Activated CD4-positive, alpha-beta T cell treated with anti-CD3 and anti-CD28 coated beads, Interleukin-2, amount 50 U/mL, for 1 hour (primary cell): ENCODE data around the gene POU2AF2.

ENCODE experiments used
- DNase-seq: peaks from one replicate; pipeline ENCODE4 v3.0.0-alpha.2; 2020

The POU2AF2 gene

DNA sequence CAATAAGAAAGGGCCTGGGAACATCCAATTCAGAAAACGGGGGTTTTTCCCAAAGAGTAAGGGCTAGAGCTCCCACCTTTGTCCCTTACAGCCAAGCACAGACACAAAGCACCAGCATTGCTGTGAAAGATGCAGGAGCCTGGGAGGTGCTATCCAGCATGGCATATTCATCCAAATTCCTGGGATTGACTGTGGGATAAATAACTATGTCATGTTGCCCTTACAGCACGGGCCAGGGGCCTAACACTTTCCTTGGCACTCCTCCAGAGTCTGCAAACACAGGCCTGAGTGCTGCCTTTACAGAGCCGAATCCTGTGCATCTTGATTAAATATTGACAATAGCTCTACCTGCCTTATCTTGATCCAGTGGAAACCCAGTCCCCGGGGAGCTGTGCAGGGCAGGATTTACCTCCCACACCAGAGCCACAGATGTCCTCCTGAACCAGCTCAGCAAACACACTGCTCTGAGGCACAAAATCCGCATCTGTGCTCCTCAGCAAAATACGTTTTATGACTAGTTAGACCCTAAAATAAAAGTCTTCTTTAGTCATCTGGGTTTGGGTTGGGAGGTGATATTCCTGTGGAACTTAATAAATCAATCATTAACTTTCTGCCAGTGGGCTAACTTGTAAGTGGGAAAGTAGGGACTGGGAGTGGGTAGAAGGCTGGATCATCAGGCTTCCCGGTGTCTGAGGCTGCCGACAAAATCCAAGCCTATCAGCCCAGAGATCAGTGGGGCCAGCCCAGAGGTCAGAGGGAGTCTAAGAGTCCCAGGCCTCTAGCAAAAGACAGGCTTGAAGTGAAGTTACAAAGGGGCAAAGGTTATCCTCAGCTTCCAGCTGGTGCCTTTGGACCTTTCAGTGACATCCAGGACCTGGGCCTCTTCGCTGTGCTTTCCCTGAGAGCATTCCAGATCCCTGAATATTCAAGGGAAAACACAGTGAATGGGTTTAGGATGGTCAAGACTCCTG lies 89.3 kb downstream of the POU2AF2 start:
- no peak for DNase-seq

DNA sequence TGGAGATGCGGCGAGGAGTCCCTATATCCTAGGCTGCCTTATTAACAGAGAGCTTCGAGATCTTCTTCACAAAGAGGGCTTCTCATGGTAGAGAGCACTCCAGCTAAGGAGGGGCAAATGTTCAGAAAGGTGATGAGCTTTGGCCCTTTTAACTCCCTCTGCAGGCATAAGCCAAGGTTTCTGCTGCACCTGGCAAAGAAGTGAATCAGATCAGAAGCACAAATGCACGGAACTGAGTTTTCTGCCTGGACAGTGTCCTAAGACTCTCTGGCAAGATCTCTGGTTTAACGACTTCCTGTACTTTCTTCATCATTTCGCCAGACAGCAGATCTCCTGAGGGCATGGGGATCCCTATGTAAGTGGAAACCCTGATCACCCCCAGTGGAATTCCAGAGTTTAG lies 90.0 kb downstream of the POU2AF2 start:
- DNase-seq, result no peak
